PC-3 (cell line): Measurements from ENCODE around the gene EID3. TPM values are rescaled to one million over a fixed set of nuclear protein-coding genes. Genes with fewer than 3 reads are reported as not detected.
A peak's percentile ranks its signal among the peaks of the same experiment; 100 is the strongest.
"Not testable (repeated sequence)": the region's sequence is repeated elsewhere in the genome, so short reads cannot be mapped to it uniquely, and the experiment has no call there.

Source experiments
- ATAC-seq: fragments of 200-7000 bp; cut with Tn5 transposase; 2 replicates; pipeline ENCODE4 v1.9.1; 2020; ENCODE audit warnings: mild to moderate bottlenecking, moderate library complexity
- BruUV-seq: library from RNA; stranded (reverse); fragments of 400-500 nt; replicated peaks from 2 replicates; lab custom pipeline; 2021; lab: Mats Ljungman, UMichigan
- CTCF ChIA-PET: fragments of 300-600 bp; sonication (Branson Sonifier 250); formaldehyde crosslinking; loops from one replicate; lab custom pipeline; 2022; ENCODE audit warnings: antibody characterized with exemption; lab: Charles Lee
- POLR2A ChIA-PET: fragments of 300-600 bp; sonication (Branson Sonifier 250); formaldehyde crosslinking; loops from one replicate; lab custom pipeline; 2022; ENCODE audit warnings: antibody characterized with exemption; ENCODE audit not compliant: unreplicated experiment; lab: Charles Lee
- DNase-seq: peaks from one replicate; pipeline ENCODE4 v3.0.0-alpha.2; 2015
- H2AFZ ChIP-seq: fragments of 300-600 bp; sonication (generic); 2 replicates; pipeline ENCODE4 v1.6.0; 2016; ENCODE audit warnings: antibody characterized with exemption, low read length
- H3F3A ChIP-seq: fragments of 300-600 bp; sonication (generic); one replicate; pipeline ENCODE4 v1.6.0; 2017; ENCODE audit warnings: antibody characterized with exemption, low read length, control low read depth, mild to moderate bottlenecking; ENCODE audit not compliant: unreplicated experiment
- H3K27ac ChIP-seq: fragments of 300-600 bp; sonication (generic); 2 replicates; pipeline ENCODE4 v1.5.1; 2016; ENCODE audit warnings: mild to moderate bottlenecking, low read length
- H3K27me3 ChIP-seq: fragments of 300-600 bp; sonication (generic); 2 replicates; pipeline ENCODE4 v1.6.1; 2016; ENCODE audit warnings: low read length, mixed read lengths
- H3K36me3 ChIP-seq: fragments of 300-600 bp; sonication (generic); 2 replicates; pipeline ENCODE4 v1.6.1; 2016; ENCODE audit warnings: low read depth, mixed run types, low read length, mixed read lengths
- H3K4me1 ChIP-seq: fragments of 300-600 bp; sonication (generic); 2 replicates; pipeline ENCODE4 v1.5.1; 2016; ENCODE audit warnings: low read length; ENCODE audit not compliant: insufficient read depth
- H3K4me2 ChIP-seq: fragments of 300-600 bp; sonication (generic); 2 replicates; pipeline ENCODE4 v1.6.0; 2016; ENCODE audit warnings: low read length
- H3K4me3 ChIP-seq: fragments of 300-600 bp; sonication (generic); 2 replicates; pipeline ENCODE4 v1.5.1; 2016; ENCODE audit warnings: mild to moderate bottlenecking, low read length, mixed read lengths
- H3K79me2 ChIP-seq: fragments of 300-600 bp; sonication (generic); 2 replicates; pipeline ENCODE4 v1.6.1; 2017; ENCODE audit warnings: low read length, mixed read lengths
- H3K9ac ChIP-seq: fragments of 300-600 bp; sonication (generic); 2 replicates; pipeline ENCODE4 v1.6.0; 2016; ENCODE audit warnings: mild to moderate bottlenecking, low read length
- H3K9me2 ChIP-seq: fragments of 300-600 bp; sonication (generic); replicated peaks from 2 replicates; pipeline ENCODE4 v1.6.1; 2016; ENCODE audit warnings: mixed run types, low read length, mixed read lengths
- H3K9me3 ChIP-seq: fragments of 300-600 bp; sonication (generic); 2 replicates; pipeline ENCODE4 v1.6.1; 2016; ENCODE audit warnings: low read length, mixed read lengths
- H4K20me1 ChIP-seq: fragments of 300-600 bp; sonication (generic); 2 replicates; pipeline ENCODE4 v1.6.1; 2016; ENCODE audit warnings: low read length, mixed read lengths
- CTCF ChIP-seq: fragments of 300-600 bp; sonication (generic); conservative IDR thresholded peaks from 2 replicates; pipeline ENCODE4 v1.5.1; 2017; ENCODE audit warnings: antibody characterized with exemption, low read depth, mild to moderate bottlenecking, low read length
- EZH2 ChIP-seq: fragments of 300-600 bp; sonication (generic); IDR thresholded peaks from one replicate; pipeline ENCODE4 v1.6.1; 2017; ENCODE audit warnings: antibody characterized with exemption, mild to moderate bottlenecking, low read length; ENCODE audit not compliant: unreplicated experiment
- EZH2phosphoT487 ChIP-seq: fragments of 300-600 bp; sonication (generic); IDR thresholded peaks from 2 replicates; pipeline ENCODE4 v1.6.1; 2018; ENCODE audit warnings: mild to moderate bottlenecking, antibody characterized with exemption, low read length, borderline replicate concordance
- intact Hi-C: fragments of 100-400 bp; cut with micrococcal nuclease; formaldehyde crosslinking; loops from 2 replicates; pipeline ENCODE4 v1.9.0; 2023
- total RNA-seq: library from RNA; depleted of rRNA; stranded (reverse); fragments of >200 nt; gene quantifications from 2 replicates; pipeline ENCODE4 v1.2.3, GENCODE V29; 2014

EID3 gene
- total RNA-seq, 1 experiment from 2014 or later: 9.8 TPM

GRCh38 chr12:104291867-104292524 is 11.5 kb upstream of the EID3 start:
- Histone ChIP-seq H3F3A (peaks cover 7% of the 10 kb centered on the region), H3K36me3 (peaks cover 69% of the 10 kb centered on the region), H2AFZ (no peak overlapping the region), H3K4me2 (peak overlapping the region; percentile 27), H4K20me1 (peaks cover 77% of the 10 kb centered on the region), H3K9me3 (no peaks in the 10 kb centered on the region), H3K4me3 (no peak overlapping the region; the same call in 1 of the 2 replicates), H3K4me1 (peaks cover 50% of the 10 kb centered on the region), H3K79me2 (peaks cover 99% of the 10 kb centered on the region), H3K9me2 (no peaks in the 10 kb centered on the region), H3K27me3 (no peaks in the 10 kb centered on the region), H3K27ac (no peak overlapping the region), H3K9ac (no peak overlapping the region)
- POLR2A ChIA-PET: no interaction called here
- TF ChIP-seq EZH2 (no peak), EZH2phosphoT487 (no peak)
- CTCF ChIA-PET: interaction anchor here (0.5 kb wide), 1 partner anchor 14 kb away, joined by 3 read pairs; no protein-coding TSS in a partner anchor
- DNase-seq (peak; percentile 2), ATAC-seq (no peak)
- intact Hi-C loops: no loop called here
- no TSS peak for BruUV-seq

- no peak overlapping the region for H3K4me3 ChIP-seq
- no peak for ATAC-seq
- DNase-seq: peak; percentile 1
- H4K20me1 ChIP-seq: peaks cover 79% of the 10 kb centered on the region
- TF ChIP-seq EZH2 (no peak), EZH2phosphoT487 (no peak), CTCF (no peak)
- H3K27me3 ChIP-seq: no peaks in the 10 kb centered on the region
- no peak overlapping the region for H2AFZ ChIP-seq
- H3F3A ChIP-seq: peaks cover 7% of the 10 kb centered on the region
- POLR2A ChIA-PET: interaction anchor here (0.6 kb wide), 1 partner anchor 73 kb away, joined by 4 read pairs; no protein-coding TSS in a partner anchor
- no peak overlapping the region for H3K27ac ChIP-seq
- H3K9ac ChIP-seq: no peak overlapping the region
- peaks cover 99% of the 10 kb centered on the region for H3K79me2 ChIP-seq
- intact Hi-C loops: no loop called here
- CTCF ChIA-PET: interaction anchor here (0.5 kb wide), 1 partner anchor 15 kb away, joined by 3 read pairs; no protein-coding TSS in a partner anchor
- no peaks in the 10 kb centered on the region for H3K9me2 ChIP-seq
- BruUV-seq: no TSS peak
- H3K36me3 ChIP-seq: peaks cover 74% of the 10 kb centered on the region
- no peaks in the 10 kb centered on the region for H3K9me3 ChIP-seq
- peaks cover 57% of the 10 kb centered on the region for H3K4me1 ChIP-seq
- peak overlapping the region; percentile 19; the same call in 1 of the 2 replicates for H3K4me2 ChIP-seq
Observed at GRCh38 chr12:104292872-104293794, 10.4 kb upstream of the EID3 start.

GRCh38 chr12:104294158-104294859 is 9.2 kb upstream of the EID3 start:
- Histone ChIP-seq H3K79me2 (peaks cover 99% of the 10 kb centered on the region), H3K4me1 (peaks cover 62% of the 10 kb centered on the region), H3K4me2 (peak overlapping the region; percentile 45), H4K20me1 (peaks cover 79% of the 10 kb centered on the region), H3K36me3 (peaks cover 74% of the 10 kb centered on the region)
- H3K9ac ChIP-seq, CTCF ChIA-PET, H3K27ac ChIP-seq, BruUV-seq, intact Hi-C loops, H3F3A ChIP-seq, POLR2A ChIA-PET, H3K9me2 ChIP-seq, ATAC-seq, H3K9me3 ChIP-seq, H3K27me3 ChIP-seq, H3K4me3 ChIP-seq, H2AFZ ChIP-seq: not testable (repeated sequence)
- TF ChIP-seq CTCF: peak; percentile 54
- peak; percentile 64 for DNase-seq
